HL-60 (cell line): ENCODE results near the gene PSMB5.

ENCODE experiments used
- GABPA ChIP-seq: IDR thresholded peaks from 2 replicates; pipeline ENCODE4 v1.6.1; 2012; ENCODE audit warnings: low read depth
- POLR2AphosphoS5 ChIP-seq: IDR thresholded peaks from 2 replicates; pipeline ENCODE4 v1.6.1; 2012; ENCODE audit warnings: low read depth
- TF ChIP-seq, protein P1 (sequence below): IDR thresholded peaks from one replicate; pipeline ENCODE4 v1.5.1; 2011; ENCODE audit warnings: low read length, control low read depth, inconsistent platforms; ENCODE audit not compliant: insufficient read depth

- TF ChIP-seq POLR2AphosphoS5 (no peak), GABPA (no peak)
- TF ChIP-seq, protein P1, sequence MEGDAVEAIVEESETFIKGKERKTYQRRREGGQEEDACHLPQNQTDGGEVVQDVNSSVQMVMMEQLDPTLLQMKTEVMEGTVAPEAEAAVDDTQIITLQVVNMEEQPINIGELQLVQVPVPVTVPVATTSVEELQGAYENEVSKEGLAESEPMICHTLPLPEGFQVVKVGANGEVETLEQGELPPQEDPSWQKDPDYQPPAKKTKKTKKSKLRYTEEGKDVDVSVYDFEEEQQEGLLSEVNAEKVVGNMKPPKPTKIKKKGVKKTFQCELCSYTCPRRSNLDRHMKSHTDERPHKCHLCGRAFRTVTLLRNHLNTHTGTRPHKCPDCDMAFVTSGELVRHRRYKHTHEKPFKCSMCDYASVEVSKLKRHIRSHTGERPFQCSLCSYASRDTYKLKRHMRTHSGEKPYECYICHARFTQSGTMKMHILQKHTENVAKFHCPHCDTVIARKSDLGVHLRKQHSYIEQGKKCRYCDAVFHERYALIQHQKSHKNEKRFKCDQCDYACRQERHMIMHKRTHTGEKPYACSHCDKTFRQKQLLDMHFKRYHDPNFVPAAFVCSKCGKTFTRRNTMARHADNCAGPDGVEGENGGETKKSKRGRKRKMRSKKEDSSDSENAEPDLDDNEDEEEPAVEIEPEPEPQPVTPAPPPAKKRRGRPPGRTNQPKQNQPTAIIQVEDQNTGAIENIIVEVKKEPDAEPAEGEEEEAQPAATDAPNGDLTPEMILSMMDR: no peak
Observed at GRCh38 chr14:23030936-23031335, 3.8 kb downstream of the PSMB5 start.
